Fibroblast of villous mesenchyme (primary cell): ENCODE measurements around the gene P3H2. TPM values are rescaled to one million over a fixed set of nuclear protein-coding genes. Genes with fewer than 3 reads are reported as not detected.

Experiments
- DNase-seq: peaks from one replicate; pipeline ENCODE4 v3.0.0-alpha.2; 2010; ENCODE audit warnings: low read depth
- H3K4me3 ChIP-seq: 2 replicates; pipeline ENCODE4 v1.5.1; 2011; ENCODE audit warnings: low read depth, mild to moderate bottlenecking, low read length
- total RNA-seq: library from RNA; depleted of rRNA; stranded (reverse); fragments of >200 nt; gene quantifications from 2 replicates; pipeline ENCODE4 v1.2.3, GENCODE V29; 2012
- TF ChIP-seq, protein P1 (sequence below): IDR thresholded peaks from 2 replicates; pipeline ENCODE4 v1.5.1; 2012; ENCODE audit warnings: low read depth, mild to moderate bottlenecking, low read length; ENCODE audit not compliant: insufficient read depth

P3H2 gene
- total RNA-seq, 1 donor, result 51.8 TPM

- DNase-seq, result no peak
- H3K4me3 ChIP-seq, result no peak overlapping the region
- TF ChIP-seq, protein P1, sequence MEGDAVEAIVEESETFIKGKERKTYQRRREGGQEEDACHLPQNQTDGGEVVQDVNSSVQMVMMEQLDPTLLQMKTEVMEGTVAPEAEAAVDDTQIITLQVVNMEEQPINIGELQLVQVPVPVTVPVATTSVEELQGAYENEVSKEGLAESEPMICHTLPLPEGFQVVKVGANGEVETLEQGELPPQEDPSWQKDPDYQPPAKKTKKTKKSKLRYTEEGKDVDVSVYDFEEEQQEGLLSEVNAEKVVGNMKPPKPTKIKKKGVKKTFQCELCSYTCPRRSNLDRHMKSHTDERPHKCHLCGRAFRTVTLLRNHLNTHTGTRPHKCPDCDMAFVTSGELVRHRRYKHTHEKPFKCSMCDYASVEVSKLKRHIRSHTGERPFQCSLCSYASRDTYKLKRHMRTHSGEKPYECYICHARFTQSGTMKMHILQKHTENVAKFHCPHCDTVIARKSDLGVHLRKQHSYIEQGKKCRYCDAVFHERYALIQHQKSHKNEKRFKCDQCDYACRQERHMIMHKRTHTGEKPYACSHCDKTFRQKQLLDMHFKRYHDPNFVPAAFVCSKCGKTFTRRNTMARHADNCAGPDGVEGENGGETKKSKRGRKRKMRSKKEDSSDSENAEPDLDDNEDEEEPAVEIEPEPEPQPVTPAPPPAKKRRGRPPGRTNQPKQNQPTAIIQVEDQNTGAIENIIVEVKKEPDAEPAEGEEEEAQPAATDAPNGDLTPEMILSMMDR, result no peak
Measured at GRCh38 chr3:190026154-190026553, 94.5 kb downstream of the P3H2 start.

DNA sequence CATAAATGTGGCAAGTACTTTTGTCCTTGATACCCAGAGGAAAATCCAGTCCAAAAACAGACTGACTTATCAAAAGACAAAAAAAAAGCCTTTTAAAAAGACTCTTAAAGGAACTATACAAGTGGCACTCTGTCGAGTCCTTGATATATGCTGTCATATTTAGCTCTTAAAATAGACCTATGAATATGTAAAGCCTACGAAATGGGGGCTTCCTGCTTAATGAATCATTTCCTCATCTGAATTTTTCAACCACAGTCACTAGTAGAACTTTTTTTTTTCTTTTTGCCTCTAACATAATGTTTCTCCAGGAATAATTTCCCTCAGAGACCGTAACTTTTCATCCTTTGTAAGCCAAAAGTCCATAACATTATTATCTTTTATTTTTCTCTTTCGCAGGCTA, 95.8 kb downstream of the P3H2 start:
- TF ChIP-seq, protein P1, result no peak
- DNase-seq, result no peak
- H3K4me3 ChIP-seq, result no peak overlapping the region

DNA sequence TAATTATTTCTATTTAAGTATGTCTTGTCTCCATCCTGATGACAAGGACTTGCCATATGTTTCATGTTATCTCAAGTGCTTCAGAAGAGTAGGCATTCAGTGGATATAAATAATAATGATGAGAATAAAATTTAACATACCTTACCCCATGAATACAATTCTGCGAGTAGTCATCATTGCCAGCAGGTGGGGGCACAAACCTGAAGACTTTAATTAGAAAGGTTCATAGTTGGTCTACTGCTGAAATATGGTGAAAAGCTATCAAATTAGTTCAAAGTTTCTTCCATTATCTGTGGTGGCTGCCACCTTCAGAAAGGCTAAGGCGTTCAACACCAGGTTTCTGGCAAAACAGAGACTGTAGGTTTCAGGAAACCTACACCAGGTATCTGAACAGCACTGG, 100.9 kb downstream of the P3H2 start:
- no peak for DNase-seq
- H3K4me3 ChIP-seq, result no peak overlapping the region
- TF ChIP-seq, protein P1, result peak; percentile 13

GRCh38 chr3:190019006-190019405, 101.7 kb downstream of the P3H2 start:
- no peak overlapping the region for H3K4me3 ChIP-seq
- TF ChIP-seq, protein P1, result no peak
- no peak for DNase-seq

DNA sequence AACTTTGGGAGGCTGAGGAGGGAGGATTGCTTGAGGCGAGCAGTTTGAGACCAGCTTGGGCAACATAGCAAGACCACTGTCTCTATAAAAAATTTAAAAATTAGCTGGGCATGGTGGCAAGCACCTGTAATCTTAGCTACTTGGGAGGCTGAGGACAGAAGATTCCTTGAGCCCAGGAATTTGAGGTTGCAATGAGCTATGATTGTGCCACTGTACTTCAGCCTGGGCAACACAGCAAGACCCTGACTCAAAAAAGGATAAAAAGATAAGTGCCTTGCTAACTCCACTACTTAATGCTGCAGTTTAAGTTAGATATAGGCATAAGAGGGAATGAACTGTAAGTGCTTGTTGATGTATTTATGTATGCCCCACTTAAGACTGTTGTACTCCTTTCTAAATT, 102.2 kb downstream of the P3H2 start:
- TF ChIP-seq, protein P1, result no peak
- no peak for DNase-seq
- H3K4me3 ChIP-seq, result no peak overlapping the region

DNA sequence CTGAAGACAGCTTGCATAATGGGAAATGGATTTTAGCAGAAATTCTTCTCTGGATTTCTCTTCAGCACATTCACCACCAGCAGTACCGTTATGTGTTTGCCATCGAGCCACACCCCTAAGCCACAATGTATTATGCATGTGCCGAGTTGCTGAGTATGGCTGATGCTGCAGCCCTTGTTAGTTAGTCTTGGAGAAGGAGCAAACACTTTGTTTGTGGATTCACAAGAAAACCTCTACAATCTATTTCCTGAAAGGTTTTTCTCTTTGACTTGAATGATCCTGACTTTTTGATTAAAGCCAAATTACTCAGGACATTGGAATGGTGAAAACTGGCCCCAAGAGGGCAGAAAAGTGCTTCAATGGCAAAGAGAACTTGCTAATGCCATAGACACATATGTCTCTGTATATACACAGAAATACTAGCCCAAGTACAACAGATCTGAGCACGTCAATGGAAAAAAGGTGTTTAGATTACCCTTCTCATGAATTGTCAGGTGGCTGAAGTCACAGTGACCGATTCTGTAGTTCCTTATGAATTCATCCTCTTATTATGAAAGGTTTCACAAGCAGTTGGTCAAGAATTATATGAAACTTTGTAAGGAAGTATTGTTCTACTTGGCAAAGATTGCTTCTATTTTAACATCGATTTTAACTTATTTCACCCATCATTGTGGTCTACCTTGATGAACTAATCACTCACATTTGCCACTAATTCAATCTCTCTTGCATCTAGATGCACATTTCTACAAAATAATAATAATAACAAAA, 103.0 kb downstream of the P3H2 start:
- no peak overlapping the region for H3K4me3 ChIP-seq
- TF ChIP-seq, protein P1, result peak; percentile 49
- peak; percentile 79 for DNase-seq

- H3K4me3 ChIP-seq, result no peak overlapping the region
- TF ChIP-seq, protein P1, result no peak
- DNase-seq, result no peak
Measured at GRCh38 chr3:190016966-190017365, 103.7 kb downstream of the P3H2 start.
